Osteoblast (primary cell): ENCODE data around the gene NOSTRIN. TPM values are rescaled to one million over a fixed set of nuclear protein-coding genes. Genes with fewer than 3 reads are reported as not detected.

Experiments
- DNase-seq: peaks from one replicate; pipeline ENCODE4 v3.0.0; 2011; ENCODE audit warnings: low spot score, mixed read lengths; ENCODE audit not compliant: insufficient read length; ENCODE audit errors: missing footprints
- H2AFZ ChIP-seq: 2 replicates; pipeline ENCODE4 v1.6.0; 2011; ENCODE audit warnings: mild to moderate bottlenecking, low read length
- H3K27ac ChIP-seq: 2 replicates; pipeline ENCODE4 v1.5.1; 2011; ENCODE audit warnings: mild to moderate bottlenecking, low read depth, low read length, moderate library complexity
- H3K27me3 ChIP-seq: 2 replicates; pipeline ENCODE4 v1.6.0; 2012; ENCODE audit warnings: mild to moderate bottlenecking, control low read depth, inconsistent platforms, low read length, moderate library complexity; ENCODE audit not compliant: insufficient read depth
- H3K36me3 ChIP-seq: 2 replicates; pipeline ENCODE4 v1.5.1; 2011; ENCODE audit warnings: mild to moderate bottlenecking, low read length, control low read depth, moderate library complexity; ENCODE audit not compliant: insufficient read depth
- H3K4me1 ChIP-seq: 2 replicates; pipeline ENCODE4 v1.5.1; 2011; ENCODE audit warnings: mild to moderate bottlenecking, low read length, control low read depth, moderate library complexity; ENCODE audit not compliant: insufficient read depth
- H3K4me2 ChIP-seq: 2 replicates; pipeline ENCODE4 v1.6.0; 2011; ENCODE audit warnings: mild to moderate bottlenecking, low read length; ENCODE audit not compliant: insufficient read depth
- H3K4me3 ChIP-seq: fragments of 200-600 bp; sonication (generic); 3 replicates; pipeline ENCODE4 v1.5.1; 2012; ENCODE audit warnings: mild to moderate bottlenecking, low read length, inconsistent platforms; ENCODE audit not compliant: insufficient read depth
- H3K79me2 ChIP-seq: 2 replicates; pipeline ENCODE4 v1.6.0; 2012; ENCODE audit warnings: mild to moderate bottlenecking, low read length, control low read depth, inconsistent platforms; ENCODE audit not compliant: insufficient read depth
- H3K9me3 ChIP-seq: 2 replicates; pipeline ENCODE4 v1.5.1; 2011; ENCODE audit warnings: low read depth, low read length, control low read depth
- H4K20me1 ChIP-seq: 2 replicates; pipeline ENCODE4 v1.6.0; 2012; ENCODE audit warnings: mild to moderate bottlenecking, low read length, control low read depth; ENCODE audit not compliant: insufficient read depth
- total RNA-seq: library from RNA; depleted of rRNA; stranded (reverse); fragments of >200 nt; gene quantifications from 2 replicates; pipeline ENCODE4 v1.2.3, GENCODE V29; 2012
- TF ChIP-seq, protein P1 (sequence below): IDR thresholded peaks from 2 replicates; pipeline ENCODE4 v1.5.1; 2011; ENCODE audit warnings: mild to moderate bottlenecking, low read depth, low read length, moderate library complexity; ENCODE audit errors: extremely low read depth

The NOSTRIN gene
- total RNA-seq, 1 donor: 1.4 TPM

DNA sequence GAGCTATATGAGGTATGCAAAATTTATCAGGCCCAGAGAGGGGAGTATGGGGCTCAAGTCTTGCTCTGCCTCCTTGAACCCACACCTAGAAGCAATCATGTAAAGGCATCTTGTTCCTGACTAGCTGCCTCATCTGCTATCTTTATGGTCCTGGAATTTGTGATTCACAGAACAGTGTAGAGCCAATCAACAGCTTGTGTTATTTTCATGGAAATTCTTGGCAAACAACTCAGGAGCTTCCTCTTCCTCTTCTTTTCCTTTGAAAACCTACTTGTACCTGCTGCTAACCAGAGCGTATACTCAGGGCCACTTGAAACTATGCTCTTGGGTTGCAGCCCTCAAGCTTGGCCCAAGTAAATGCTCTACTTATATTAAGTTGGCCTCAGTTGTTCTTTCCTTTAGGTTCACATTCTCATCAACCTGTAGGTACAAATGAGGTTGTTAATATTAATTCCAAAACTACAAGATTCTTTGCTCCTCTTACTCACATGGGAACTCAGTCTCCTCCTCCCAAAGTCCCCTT is 3.5 kb upstream of the NOSTRIN start:
- Histone ChIP-seq H3K36me3 (no peaks in the 10 kb centered on the region), H3K4me2 (no peak overlapping the region), H3K4me3 (no peak overlapping the region), H4K20me1 (no peaks in the 10 kb centered on the region), H3K4me1 (peaks cover 11% of the 10 kb centered on the region), H3K9me3 (no peaks in the 10 kb centered on the region), H2AFZ (no peak overlapping the region), H3K79me2 (no peaks in the 10 kb centered on the region), H3K27me3 (no peaks in the 10 kb centered on the region), H3K27ac (no peak overlapping the region)
- TF ChIP-seq, protein P1, sequence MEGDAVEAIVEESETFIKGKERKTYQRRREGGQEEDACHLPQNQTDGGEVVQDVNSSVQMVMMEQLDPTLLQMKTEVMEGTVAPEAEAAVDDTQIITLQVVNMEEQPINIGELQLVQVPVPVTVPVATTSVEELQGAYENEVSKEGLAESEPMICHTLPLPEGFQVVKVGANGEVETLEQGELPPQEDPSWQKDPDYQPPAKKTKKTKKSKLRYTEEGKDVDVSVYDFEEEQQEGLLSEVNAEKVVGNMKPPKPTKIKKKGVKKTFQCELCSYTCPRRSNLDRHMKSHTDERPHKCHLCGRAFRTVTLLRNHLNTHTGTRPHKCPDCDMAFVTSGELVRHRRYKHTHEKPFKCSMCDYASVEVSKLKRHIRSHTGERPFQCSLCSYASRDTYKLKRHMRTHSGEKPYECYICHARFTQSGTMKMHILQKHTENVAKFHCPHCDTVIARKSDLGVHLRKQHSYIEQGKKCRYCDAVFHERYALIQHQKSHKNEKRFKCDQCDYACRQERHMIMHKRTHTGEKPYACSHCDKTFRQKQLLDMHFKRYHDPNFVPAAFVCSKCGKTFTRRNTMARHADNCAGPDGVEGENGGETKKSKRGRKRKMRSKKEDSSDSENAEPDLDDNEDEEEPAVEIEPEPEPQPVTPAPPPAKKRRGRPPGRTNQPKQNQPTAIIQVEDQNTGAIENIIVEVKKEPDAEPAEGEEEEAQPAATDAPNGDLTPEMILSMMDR: no peak
- DNase-seq: no peak

DNA sequence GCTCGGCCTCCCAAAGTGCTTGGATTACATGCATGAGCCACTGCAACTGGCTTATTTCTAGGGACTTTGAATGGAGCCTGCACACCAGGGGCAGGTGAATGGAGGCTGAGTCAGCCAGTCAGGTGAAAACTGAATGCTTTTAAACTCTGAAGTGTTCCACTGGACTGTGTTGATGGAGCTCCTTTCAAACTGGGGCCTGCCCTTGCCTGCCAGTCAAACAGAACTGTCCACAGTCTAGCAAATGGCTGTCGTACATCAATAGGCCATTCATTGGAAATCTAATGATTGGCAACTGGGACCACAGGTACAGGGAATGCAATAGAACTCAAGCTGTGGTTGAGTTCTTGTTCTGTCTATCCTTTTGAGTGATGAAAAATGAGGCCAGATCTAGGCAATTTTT is 966 bp upstream of the NOSTRIN start:
- no peaks in the 10 kb centered on the region for H3K9me3 ChIP-seq
- no peak overlapping the region for H3K27ac ChIP-seq
- DNase-seq: no peak
- no peak overlapping the region for H3K4me2 ChIP-seq
- no peak overlapping the region for H2AFZ ChIP-seq
- no peak overlapping the region for H3K4me3 ChIP-seq
- TF ChIP-seq, protein P1: no peak
- H3K79me2 ChIP-seq: no peaks in the 10 kb centered on the region
- H3K27me3 ChIP-seq: no peaks in the 10 kb centered on the region
- H3K36me3 ChIP-seq: no peaks in the 10 kb centered on the region
- H3K4me1 ChIP-seq: peaks cover 11% of the 10 kb centered on the region
- H4K20me1 ChIP-seq: no peaks in the 10 kb centered on the region

DNA sequence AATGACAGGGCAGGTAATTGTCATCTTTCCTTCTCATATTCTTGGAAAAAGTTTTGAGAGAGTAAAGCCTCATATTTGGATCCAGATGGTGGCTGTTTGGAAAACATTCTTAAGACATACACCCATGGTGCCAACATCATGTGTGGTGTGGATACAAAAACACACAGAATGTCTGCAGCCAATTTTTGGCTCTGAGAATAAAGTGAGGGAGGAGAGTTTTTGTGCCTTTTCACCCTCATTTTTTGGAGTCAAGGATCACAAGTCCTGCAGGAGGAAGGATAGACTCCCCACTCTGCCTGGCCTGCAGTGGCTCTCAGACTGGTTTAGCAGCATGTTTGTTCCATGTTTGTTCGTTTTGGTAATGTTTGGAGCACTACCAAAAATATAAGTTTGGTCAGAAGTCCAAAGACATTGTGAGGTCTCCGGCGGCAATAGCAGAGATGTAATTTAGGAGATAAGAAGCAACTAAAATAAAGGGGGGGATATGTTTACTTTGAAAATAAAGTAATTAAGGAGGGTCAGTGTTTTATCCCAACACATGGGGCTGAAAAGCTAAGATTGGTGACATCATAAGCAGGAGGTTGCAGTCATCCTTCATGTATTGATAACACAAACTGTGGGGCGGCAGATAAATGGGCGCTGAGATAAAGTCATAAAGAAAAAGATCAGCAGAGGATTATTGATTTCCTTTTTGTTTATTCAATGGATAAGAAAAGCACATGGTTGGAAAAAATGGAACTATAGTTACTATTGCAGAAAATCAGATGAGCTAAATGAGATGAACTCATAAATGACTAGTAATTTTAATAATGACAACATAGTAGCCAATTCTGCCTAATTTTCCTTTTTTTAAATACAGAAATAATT is 655 bp downstream of the NOSTRIN start:
- Histone ChIP-seq H3K4me2 (peak overlapping the region; percentile 71), H3K27me3 (no peaks in the 10 kb centered on the region), H3K4me1 (peaks cover 11% of the 10 kb centered on the region), H4K20me1 (no peaks in the 10 kb centered on the region), H3K4me3 (peak overlapping the region; percentile 20), H3K36me3 (no peaks in the 10 kb centered on the region), H3K27ac (no peak overlapping the region), H2AFZ (no peak overlapping the region), H3K79me2 (no peaks in the 10 kb centered on the region), H3K9me3 (no peaks in the 10 kb centered on the region)
- DNase-seq: no peak
- TF ChIP-seq, protein P1: no peak

DNA sequence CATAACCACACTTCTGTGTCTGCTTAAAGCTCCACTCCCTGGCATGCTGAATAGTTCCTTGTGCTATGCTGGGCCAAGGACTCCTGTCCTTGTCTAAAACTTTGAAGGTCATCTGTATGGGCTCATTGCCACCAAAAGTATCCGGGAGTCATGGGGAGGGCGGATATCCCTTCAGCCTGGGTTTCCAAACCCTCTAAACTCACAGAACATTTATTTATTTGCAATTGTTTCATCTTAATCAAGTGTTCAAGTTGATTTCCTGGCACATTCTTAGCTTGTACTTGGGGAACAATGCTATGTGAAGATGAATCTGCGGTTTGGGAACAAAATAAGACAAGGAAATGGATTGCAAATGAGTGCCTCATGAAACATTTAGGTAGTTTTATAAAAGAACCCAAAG is 1.8 kb downstream of the NOSTRIN start:
- H3K27me3 ChIP-seq: no peaks in the 10 kb centered on the region
- H3K79me2 ChIP-seq: no peaks in the 10 kb centered on the region
- H3K9me3 ChIP-seq: no peaks in the 10 kb centered on the region
- no peak overlapping the region for H2AFZ ChIP-seq
- TF ChIP-seq, protein P1: no peak
- no peaks in the 10 kb centered on the region for H3K36me3 ChIP-seq
- H3K27ac ChIP-seq: no peak overlapping the region
- no peak overlapping the region for H3K4me2 ChIP-seq
- no peak for DNase-seq
- peaks cover 11% of the 10 kb centered on the region for H3K4me1 ChIP-seq
- H4K20me1 ChIP-seq: no peaks in the 10 kb centered on the region
- H3K4me3 ChIP-seq: no peak overlapping the region
